ENCODE data around the gene CTNNA3.
"Not testable (repeated sequence)": the region's sequence is repeated elsewhere in the genome, so short reads cannot be mapped to it uniquely, and the experiment has no call there.

Gene CTNNA3

DNA sequence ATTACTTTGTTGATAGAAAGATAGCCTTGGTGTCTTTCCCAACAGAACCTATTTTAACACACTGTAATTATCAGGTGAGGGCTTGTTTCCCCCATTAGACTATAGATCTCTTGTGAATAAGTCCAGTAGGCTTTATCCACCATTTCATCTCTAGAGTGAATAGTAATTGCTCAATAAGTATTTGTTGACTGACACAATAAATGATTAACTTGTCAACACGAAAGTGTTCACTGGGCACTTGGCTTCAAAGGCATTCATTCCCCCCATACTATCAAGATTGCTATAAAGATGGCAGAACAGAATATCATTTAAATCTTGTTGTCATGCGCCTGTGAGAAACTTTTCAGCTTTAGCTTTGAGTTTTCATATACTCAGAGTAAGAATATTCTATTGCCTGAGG lies 1194.6 kb downstream of the CTNNA3 start:
- no peak for DNase-seq

DNA sequence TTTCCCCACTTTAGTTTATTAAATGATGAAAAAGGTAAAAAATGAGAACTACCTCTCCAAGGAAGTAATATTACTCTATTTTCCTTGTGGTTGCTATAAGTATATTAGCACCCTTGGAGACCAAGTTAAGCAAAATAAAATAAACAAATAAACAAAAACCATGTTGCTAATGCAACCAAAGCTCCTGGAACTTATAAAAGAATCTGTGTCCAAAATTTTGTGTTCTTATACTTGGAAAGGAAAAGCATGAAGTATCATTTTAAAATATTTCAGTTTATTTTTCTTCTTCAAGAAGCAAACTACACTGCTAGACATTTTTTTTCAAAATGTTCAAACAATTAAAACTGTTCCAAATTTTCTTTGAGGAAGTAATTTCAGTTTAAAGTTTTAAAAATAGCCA lies 1212.0 kb downstream of the CTNNA3 start:
- no peak for DNase-seq

GRCh38 chr10:66472156-66472555 lies 1223.8 kb downstream of the CTNNA3 start:
- no peak for DNase-seq

GRCh38 chr10:66467042-66467441 lies 1229.0 kb downstream of the CTNNA3 start:
- no peak for DNase-seq

DNA sequence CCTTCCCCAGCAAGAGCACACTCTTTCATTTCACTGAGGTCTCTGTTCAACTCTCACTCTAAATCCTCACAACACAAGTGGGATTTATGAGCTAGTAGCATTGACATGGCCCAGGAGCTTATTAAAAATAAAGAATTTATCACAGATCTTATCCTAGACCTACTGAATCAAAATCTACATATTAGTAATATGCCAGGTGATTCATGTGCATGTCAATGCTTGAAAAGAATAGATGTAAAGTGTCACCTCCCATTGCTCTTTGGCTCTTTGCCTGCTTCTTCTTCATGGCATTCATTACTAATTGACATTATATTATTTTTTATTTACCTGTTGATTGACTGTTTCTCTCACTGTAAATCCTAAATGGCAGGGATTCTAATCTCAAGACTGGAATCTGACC lies 1229.4 kb downstream of the CTNNA3 start:
- DNase-seq: no peak

DNA sequence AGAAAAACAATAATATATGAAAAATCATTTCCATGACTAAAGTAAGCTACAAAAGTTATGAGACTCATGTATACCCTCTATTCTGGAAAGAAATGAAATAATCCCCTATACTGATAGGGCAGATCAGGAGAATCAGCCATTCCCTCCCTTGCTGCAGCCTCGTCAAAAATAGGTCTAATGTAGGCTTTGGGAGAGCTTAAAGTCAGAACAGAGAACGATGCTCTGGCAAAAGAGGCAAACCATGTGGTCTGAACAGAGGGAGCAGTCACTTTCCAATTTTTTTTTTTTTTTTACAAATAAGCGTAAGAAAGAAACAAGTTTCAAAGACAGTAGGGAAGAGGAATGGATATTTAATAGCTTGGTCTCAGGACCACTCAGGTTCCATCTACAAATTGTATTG lies 1232.4 kb downstream of the CTNNA3 start:
- DNase-seq: no peak

DNA sequence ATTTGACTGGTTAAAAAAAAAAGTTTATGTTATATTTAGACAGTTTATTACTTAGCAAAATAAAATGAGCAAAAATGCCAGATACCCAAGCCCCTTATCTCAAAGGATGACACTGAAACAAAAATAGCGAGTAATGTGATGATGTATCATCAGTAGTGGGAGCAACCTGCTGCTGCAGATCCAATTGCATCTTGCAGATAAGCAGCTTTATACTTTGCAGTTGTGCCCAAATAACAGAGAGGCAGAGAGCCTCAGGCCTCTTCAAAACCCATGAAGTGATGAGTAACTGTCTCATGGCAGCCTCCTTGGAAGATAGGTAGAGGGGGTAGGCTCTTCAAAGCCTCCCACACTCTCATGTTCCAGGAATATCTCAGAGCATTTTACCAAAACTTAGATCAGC lies 1238.4 kb downstream of the CTNNA3 start:
- no peak for DNase-seq

- DNase-seq: no peak
Measured at GRCh38 chr10:66455304-66455703, 1240.7 kb downstream of the CTNNA3 start.

- DNase-seq: no peak
Measured at GRCh38 chr10:66440568-66440967, 1255.4 kb downstream of the CTNNA3 start.

DNA sequence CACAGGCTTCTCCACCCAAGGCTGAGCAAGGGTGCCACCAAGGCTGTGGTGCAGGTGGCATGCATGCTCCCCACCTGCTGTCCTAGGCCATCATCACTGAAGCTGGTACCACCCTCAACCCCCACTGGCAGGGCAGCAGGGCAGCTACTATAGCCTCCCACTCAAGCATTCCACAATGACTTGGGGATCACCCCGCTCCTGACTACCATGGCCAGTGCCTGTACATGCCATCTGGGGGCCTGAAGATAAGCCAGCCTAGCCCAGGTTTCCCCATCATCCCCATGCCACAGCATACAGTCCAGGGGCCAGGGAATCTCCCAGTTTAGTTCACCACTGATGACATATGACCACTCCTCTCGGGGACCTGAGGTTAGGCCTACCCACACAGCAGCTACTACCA lies 1281.1 kb downstream of the CTNNA3 start:
- no peak for DNase-seq

DNA sequence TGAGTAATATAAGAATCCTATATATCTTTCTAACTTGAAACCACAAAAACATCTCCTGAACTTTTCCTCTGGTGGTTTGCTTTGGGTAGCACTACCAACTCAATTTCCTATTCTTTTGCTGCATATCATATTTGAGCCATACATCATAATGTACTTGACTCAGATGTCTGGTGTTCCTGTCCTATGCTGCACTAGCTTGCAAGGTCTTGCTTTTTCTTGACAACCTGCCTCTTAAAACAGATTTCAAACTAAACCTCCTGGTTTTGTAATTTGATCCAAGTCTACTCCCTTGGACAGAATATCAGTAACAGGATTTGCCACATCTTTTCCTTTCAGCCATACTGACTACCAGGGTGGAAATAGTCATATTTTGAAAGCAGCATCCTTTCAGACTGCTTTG lies 1290.4 kb downstream of the CTNNA3 start:
- no peak for DNase-seq

DNA sequence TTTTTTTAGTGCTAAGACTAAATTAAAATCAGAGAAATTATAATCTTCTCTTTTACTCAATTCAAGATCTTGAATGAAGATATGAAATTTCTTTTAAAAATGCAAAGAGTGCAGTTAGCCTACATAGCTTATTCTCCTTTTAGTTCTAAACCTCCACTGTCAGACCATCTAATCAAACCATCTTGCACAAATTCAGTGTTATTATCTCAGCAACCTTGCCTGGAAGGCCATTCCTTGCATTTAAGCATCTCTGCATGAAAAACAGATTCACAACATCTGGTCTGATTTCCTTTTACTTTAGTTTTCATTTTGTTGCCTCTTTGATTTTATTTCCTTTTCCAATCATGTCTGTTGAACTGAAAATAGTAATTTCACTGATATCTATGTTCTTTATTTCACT lies 1297.3 kb downstream of the CTNNA3 start:
- DNase-seq: no peak

GRCh38 chr10:66394342-66395063 lies 1301.5 kb downstream of the CTNNA3 start:
- DNase-seq: no peak

DNA sequence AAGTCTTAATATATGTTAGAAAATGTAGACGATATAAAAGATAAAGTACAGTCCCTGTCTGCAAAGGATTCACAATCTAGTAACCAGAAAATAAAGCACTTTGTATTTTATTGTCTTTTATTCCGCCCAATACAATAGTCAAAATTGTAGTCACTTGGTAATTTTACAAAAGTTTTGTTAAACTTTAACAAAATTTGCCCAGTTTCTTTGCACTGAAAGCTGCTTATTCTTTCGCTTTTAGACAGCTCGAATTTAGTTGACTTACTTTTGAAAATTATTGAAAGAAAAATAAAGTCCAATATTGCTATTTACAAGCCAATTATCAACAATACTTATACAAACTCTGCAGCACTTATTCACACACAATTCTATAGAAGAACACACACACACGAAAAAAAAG lies 1305.1 kb downstream of the CTNNA3 start:
- DNase-seq: no peak

DNA sequence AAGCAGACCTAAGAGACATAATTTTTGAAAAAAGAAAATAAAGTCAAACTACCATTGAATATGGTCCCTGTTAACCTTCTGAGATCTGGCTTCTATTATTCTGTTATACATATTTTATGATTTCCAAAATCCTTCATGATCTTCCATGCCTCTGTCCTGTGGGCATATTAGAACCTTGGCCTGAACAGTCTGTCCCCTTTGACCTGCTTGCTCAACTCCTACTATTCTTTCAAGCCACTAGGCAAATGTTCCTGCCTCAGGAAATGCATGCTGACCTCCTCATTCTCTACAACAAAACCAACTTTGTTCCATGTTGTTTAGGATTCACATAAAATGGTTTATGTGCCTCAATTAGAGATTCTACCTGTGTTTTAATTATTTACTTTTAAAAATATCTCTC lies 1315.0 kb downstream of the CTNNA3 start:
- no peak for DNase-seq

- DNase-seq: no peak
Measured at GRCh38 chr10:66378117-66378876, 1317.7 kb downstream of the CTNNA3 start.

GRCh38 chr10:66368146-66368545 lies 1327.8 kb downstream of the CTNNA3 start:
- DNase-seq: no peak

DNA sequence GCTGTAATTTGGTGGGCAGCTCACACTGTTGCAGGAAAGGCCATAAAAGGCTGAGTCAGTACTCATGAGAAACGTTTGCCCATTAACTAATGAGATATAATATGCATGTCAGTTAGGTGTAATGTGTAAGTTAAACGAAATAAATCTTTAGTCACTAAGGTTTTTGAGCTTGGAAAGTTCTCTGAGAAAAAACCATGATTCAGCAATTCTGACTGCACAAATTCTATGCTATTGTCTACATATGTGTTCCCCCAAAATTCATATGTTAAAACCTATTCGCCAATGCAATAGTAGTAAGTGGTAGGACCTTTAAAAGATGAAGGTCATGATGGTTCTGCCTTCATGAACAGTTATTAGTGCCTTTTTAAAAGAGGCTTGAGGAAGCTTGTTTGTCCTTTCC lies 1329.8 kb downstream of the CTNNA3 start:
- DNase-seq: no peak

DNA sequence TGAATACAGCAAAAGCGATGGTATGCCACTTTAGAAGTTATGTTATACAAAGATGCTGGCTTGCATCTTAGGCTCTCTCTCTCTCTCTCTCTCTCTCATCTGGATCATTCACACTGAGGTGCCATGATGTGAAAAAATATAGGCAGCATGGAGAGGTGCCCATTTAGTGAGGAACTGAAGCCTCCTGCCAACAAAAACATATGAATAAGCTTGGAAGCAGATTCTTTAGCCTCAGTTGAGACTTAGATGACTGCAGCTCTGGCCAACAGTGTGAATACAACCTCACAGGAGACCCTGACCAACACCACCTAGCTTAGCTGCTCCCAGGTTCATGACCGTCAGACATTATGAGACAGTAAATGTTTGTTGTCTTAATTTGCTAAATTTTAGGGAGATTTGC lies 1330.3 kb downstream of the CTNNA3 start:
- DNase-seq: no peak

DNA sequence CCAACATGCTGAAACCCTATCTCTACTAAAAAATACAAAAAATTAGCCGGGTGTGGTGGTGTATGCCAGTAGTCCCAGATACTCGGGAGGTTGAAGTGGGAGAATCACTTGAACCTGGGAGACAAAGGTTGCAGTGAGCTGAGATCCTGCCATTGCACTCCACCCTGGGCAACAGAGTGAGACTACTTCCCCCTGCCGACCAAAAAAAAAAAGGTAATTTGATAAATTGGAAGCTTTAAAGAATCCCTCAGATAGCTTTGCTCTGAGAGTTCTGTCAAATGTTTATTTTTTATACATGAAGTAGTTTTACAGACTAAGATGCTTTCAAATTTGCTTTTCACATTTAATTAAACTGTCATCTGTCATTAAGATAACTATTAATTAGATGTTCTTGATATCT lies 1333.5 kb downstream of the CTNNA3 start:
- DNase-seq: no peak

DNA sequence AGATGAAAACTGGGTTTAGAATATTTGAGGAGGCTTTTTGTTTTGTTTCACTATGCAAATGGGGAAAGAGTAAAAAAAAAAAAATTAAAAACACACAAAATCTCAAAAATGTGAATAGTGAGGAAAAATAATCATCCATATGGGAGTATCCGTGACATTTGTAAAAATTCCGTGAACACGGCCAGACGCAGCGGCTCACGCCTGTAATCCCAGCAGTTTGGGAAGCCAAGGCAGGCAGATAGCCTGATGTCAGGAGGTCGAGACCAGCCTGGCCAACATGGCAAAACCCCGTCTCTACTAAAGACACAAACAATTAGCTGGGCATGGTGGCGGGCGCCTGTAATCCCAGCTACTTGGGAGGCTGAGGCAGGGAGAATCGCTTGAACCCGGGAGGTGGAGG lies 1342.2 kb downstream of the CTNNA3 start:
- not testable (repeated sequence) for DNase-seq

GRCh38 chr10:66353422-66353821 lies 1342.6 kb downstream of the CTNNA3 start:
- DNase-seq: no peak

GRCh38 chr10:66350622-66351399 lies 1345.2 kb downstream of the CTNNA3 start:
- DNase-seq: no peak

DNA sequence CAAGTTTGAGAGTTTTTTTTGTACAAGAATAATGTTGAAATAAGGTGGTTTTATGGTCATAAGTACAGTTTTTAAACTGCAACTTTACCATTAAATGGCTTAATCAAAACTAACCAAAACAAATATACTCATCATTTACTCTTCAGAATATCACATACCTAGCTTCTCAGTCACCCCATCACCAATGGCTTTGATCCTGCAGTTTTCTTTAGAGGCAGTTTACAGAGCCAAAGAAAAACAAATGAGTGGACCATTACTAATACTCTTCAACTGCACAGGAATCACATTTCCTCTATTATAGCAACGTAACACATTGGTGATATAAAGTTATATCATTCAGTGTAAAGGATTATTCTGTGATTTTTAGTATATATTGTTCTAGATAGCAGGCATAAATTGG lies 1346.3 kb downstream of the CTNNA3 start:
- no peak for DNase-seq

Data from right forelimb (tissue), 1 donor.